GM12878 (cell line): Measurements from ENCODE around the gene HASPIN. TPM values are rescaled to one million over a fixed set of nuclear protein-coding genes. Genes with fewer than 3 reads are reported as not detected.
A peak's percentile ranks its signal among the peaks of the same experiment; 100 is the strongest.

Experiments
- ATAC-seq: fragments of 200-7000 bp; cut with Tn5 transposase; 3 replicates; pipeline ENCODE4 v1.9.1; 2020; ENCODE audit warnings: mild to moderate bottlenecking, moderate library complexity
- BruUV-seq: library from RNA; stranded (reverse); fragments of 400-500 nt; replicated peaks from 2 replicates; lab custom pipeline; 2021; lab: Mats Ljungman, UMichigan
- CTCF ChIA-PET: fragments of 300-600 bp; sonication (Branson Sonifier 250); formaldehyde crosslinking; extraction: SDS; loops from one replicate; lab custom pipeline; 2021; ENCODE audit warnings: inconsistent platforms; lab: Yijun Ruan, JAX
- POLR2A ChIA-PET: fragments of 350-600 bp; formaldehyde crosslinking; extraction: SDS; loops from one replicate; lab custom pipeline; 2021; ENCODE audit warnings: inconsistent platforms; lab: Charles Lee
- RAD21 ChIA-PET: fragments of 300-600 bp; sonication (Branson Sonifier 250); formaldehyde crosslinking; loops from one replicate; lab custom pipeline; 2023; ENCODE audit warnings: antibody characterized with exemption; ENCODE audit not compliant: unreplicated experiment; lab: Charles Lee
- SMC1A ChIA-PET: fragments of 300-600 bp; sonication (Branson Sonifier 250); formaldehyde crosslinking; loops from one replicate; lab custom pipeline; 2023; ENCODE audit not compliant: unreplicated experiment, uncharacterized antibody; lab: Charles Lee
- DNase-seq: peaks from one replicate; pipeline ENCODE4 v3.0.0-alpha.2; 2011; ENCODE audit warnings: low read depth, low spot score
- FAIRE-seq: peaks from 3 replicates; lab custom pipeline; 2011; peaks lifted over from hg19 to GRCh38; lab: Jason Lieb, UNC
- H2AFZ ChIP-seq: 2 replicates; pipeline ENCODE4 v1.6.0; 2011; ENCODE audit warnings: low read depth, low read length, control low read depth; ENCODE audit not compliant: control insufficient read depth
- H3K27ac ChIP-seq: 2 replicates; pipeline ENCODE4 v1.5.1; 2011; ENCODE audit warnings: control low read depth; ENCODE audit not compliant: control insufficient read depth, insufficient read depth
- H3K27me3 ChIP-seq, 2 experiments: replicated peaks in 1 of 2; 2 replicates each; pipeline versions ENCODE4 v1.6.0 to v1.6.1; 2011; ENCODE audit warnings: low read length in 1 of 2; ENCODE audit not compliant: control insufficient read depth in 2 of 2, insufficient read depth in 2 of 2
- H3K36me3 ChIP-seq, 2 experiments: 2 replicates each; pipeline ENCODE4 v1.5.1; 2011; ENCODE audit warnings: low read length in 1 of 2; ENCODE audit not compliant: control insufficient read depth in 2 of 2, insufficient read depth in 2 of 2
- H3K4me1 ChIP-seq: 2 replicates; pipeline ENCODE4 v1.6.1; 2011; ENCODE audit warnings: mild to moderate bottlenecking, low read length, moderate library complexity, mixed read lengths; ENCODE audit not compliant: control insufficient read depth, insufficient read depth
- H3K4me2 ChIP-seq: 2 replicates; pipeline ENCODE4 v1.6.0; 2011; ENCODE audit warnings: control low read depth; ENCODE audit not compliant: control insufficient read depth, insufficient read depth
- H3K4me3 ChIP-seq: fragments of 200-600 bp; sonication (generic); 2 replicates; pipeline ENCODE4 v1.5.1; 2016
- H3K79me2 ChIP-seq: 2 replicates; pipeline ENCODE4 v1.6.0; 2011; ENCODE audit warnings: low read length; ENCODE audit not compliant: control insufficient read depth, insufficient read depth
- H3K9ac ChIP-seq: 2 replicates; pipeline ENCODE4 v1.8.0; 2011; ENCODE audit warnings: low read length, control low read depth, mixed read lengths; ENCODE audit not compliant: control insufficient read depth, insufficient read depth
- H3K9me3 ChIP-seq: replicated peaks from 3 replicates; pipeline ENCODE4 v1.5.1; 2011; ENCODE audit warnings: mild to moderate bottlenecking, low read length; ENCODE audit not compliant: control insufficient read depth, insufficient read depth
- H4K20me1 ChIP-seq: 2 replicates; pipeline ENCODE4 v1.6.0; 2011; ENCODE audit not compliant: control insufficient read depth, insufficient read depth
- CBX5 ChIP-seq: sonication (generic); IDR thresholded peaks from 2 replicates; pipeline ENCODE4 v1.6.1; 2016; ENCODE audit warnings: low read depth, moderate library complexity, mild to moderate bottlenecking, inconsistent platforms
- CEBPB ChIP-seq, 2 experiments: fragments of 150-350 bp in 1 of 2; IDR thresholded peaks; 2 replicates each; pipeline ENCODE4 v1.6.1; 2012 to 2014; ENCODE audit warnings: low read depth in 2 of 2, low read length in 2 of 2, borderline replicate concordance in 1 of 2, inconsistent platforms in 1 of 2
- MEF2B ChIP-seq: fragments of 450-650 bp; IDR thresholded peaks from 2 replicates; pipeline ENCODE4 v1.6.1; 2018; ENCODE audit warnings: mild to moderate bottlenecking, moderate library complexity; ENCODE audit not compliant: partially characterized antibody, poor library complexity, severe bottlenecking
- POLR2A ChIP-seq: IDR thresholded peaks from 2 replicates; pipeline ENCODE4 v1.6.1; 2011; ENCODE audit warnings: low read depth, mild to moderate bottlenecking, low read length
- RUNX3 ChIP-seq: IDR thresholded peaks from 2 replicates; pipeline ENCODE4 v1.6.1; 2012; ENCODE audit warnings: low read length, inconsistent platforms
- SIX5 ChIP-seq: IDR thresholded peaks from 2 replicates; pipeline ENCODE4 v1.6.1; 2011; ENCODE audit warnings: mild to moderate bottlenecking, low read depth, low read length, moderate library complexity; ENCODE audit not compliant: severe bottlenecking
- STAT3 ChIP-seq: IDR thresholded peaks from 2 replicates; pipeline ENCODE4 v1.6.1; 2011; ENCODE audit warnings: low read depth, low read length, improper control_type of control experiment
- ZZZ3 ChIP-seq: IDR thresholded peaks from 2 replicates; pipeline ENCODE4 v1.6.1; 2011; ENCODE audit warnings: low read depth; ENCODE audit not compliant: control insufficient read depth, insufficient read length
- WGBS: methylation state at CpG from one replicate; pipeline ENCODE4 v1.1.6; 2016; ENCODE audit warnings: low lambda C conversion rate; ENCODE audit not compliant: insufficient replicate concordance, insufficient coverage; ENCODE audit errors: missing lambda C conversion rate; 5-methylcytosine and 5-hydroxymethylcytosine counted together
- in situ Hi-C: fragments of 300-500 bp; cut with MboI; formaldehyde crosslinking; loops from 9 replicates; pipeline ENCODE4 v1.14.3; 2018; ENCODE audit warnings: mixed read lengths
- intact Hi-C: fragments of 100-400 bp; cut with micrococcal nuclease; formaldehyde crosslinking; loops from one replicate; pipeline ENCODE4 v1.14.2; 2022; ENCODE audit not compliant: unreplicated experiment
- polyA plus RNA-seq, 11 experiments: library from polyadenylated mRNA; depleted of rRNA in 4 of 11; unstranded in 6 of 11; stranded (reverse) in 5 of 11; fragments of >200 nt; fragmentation: Nextera tagmentation in 4 of 11; fragmentation: Illumina TruSeq in 1 of 11; extraction: Ambion mirVana in 4 of 11; extraction: Trizol in 1 of 11; gene quantifications; 1 replicate in 1 of 11; 2 replicates in 10 of 11; pipeline versions ENCODE4 v1.2.1 to v1.2.3, GENCODE V29; 2011 to 2016; ENCODE audit warnings: inconsistent platforms in 2 of 11, missing spikeins in 2 of 11, low read depth in 1 of 11
- total RNA-seq, 4 experiments: library from RNA; depleted of rRNA in 3 of 4; stranded (reverse); fragments of >200 nt in 3 of 4; fragmentation: Illumina TruSeq in 1 of 4; extraction: Trizol in 1 of 4; gene quantifications; 2 replicates each; pipeline versions ENCODE4 v1.2.1 to v1.2.3, GENCODE V29; 2013 to 2021

HASPIN gene
- total and polyA plus RNA-seq, 10 of the 15 experiments (the other 5 are each of a cell fraction or from before 2014, with no cell fraction given): 0.80 to 18.0 (median 10.1) TPM

GRCh38 chr17:3678095-3678820 lies 45.4 kb upstream of the HASPIN start:
- no peak for DNase-seq
- Histone ChIP-seq H4K20me1 (no peaks in the 10 kb centered on the region), H2AFZ (no peak overlapping the region), H3K4me1 (peaks cover 4% of the 10 kb centered on the region; the same call in 1 of the 2 replicates), H3K27me3 (no peaks in the 10 kb centered on the region), H3K4me3 (no peak overlapping the region), H3K27ac (no peak overlapping the region), H3K4me2 (no peak overlapping the region), H3K79me2 (no peaks in the 10 kb centered on the region), H3K36me3 (peaks cover 0 to 3% of the 10 kb centered on the region in 2 experiments; a peak in 2 of 4 replicates), H3K9ac (no peak overlapping the region), H3K9me3 (no peaks in the 10 kb centered on the region)
- CTCF ChIA-PET: interaction anchor here (1.1 to 1.3 kb wide), 2 partner anchors 13 to 59 kb away, joined by 3 to 6 read pairs; no protein-coding TSS in a partner anchor
- BruUV-seq: no TSS peak
- SMC1A ChIA-PET: no interaction called here
- in situ Hi-C loops (no loop called here), intact Hi-C loops (no loop called here)
- POLR2A ChIA-PET: no interaction called here
- 75% methylated on average over 14 of the region's 16 CpGs for WGBS
- no peak for TF ChIP-seq RUNX3
- TF ChIP-seq POLR2A: 0 out of 2 replicates have a peak, but pooled peaks have one; percentile 34
- TF ChIP-seq ZZZ3: no peak
- TF ChIP-seq SIX5: no peak
- TF ChIP-seq CBX5: no peak
- TF ChIP-seq CEBPB (IDR thresholded peaks at IDR 0.05; ENCODE audit: borderline replicate concordance in 1 of 2, low read depth in 2 of 2, low read length in 2 of 2): no peak
- no peak for TF ChIP-seq STAT3
- no peak for TF ChIP-seq MEF2B
- ATAC-seq: peak; percentile 10; the same call in 1 of the 3 replicates
- no peak for FAIRE-seq
- RAD21 ChIA-PET: interaction anchor here (2.6 kb wide), 1 partner anchor 59 kb away, joined by 9 read pairs; no protein-coding TSS in a partner anchor
